H9 (cell line): ENCODE results near the gene EPS8. TPM values are rescaled to one million over a fixed set of nuclear protein-coding genes. Genes with fewer than 3 reads are reported as not detected.

Experiments used
- DNase-seq: peaks from one replicate; pipeline ENCODE4 v3.0.0-alpha.2; 2017
- H2AFZ ChIP-seq: one replicate; pipeline ENCODE4 v1.6.1; 2013; ENCODE audit warnings: mild to moderate bottlenecking, low read length, control low read depth, moderate library complexity
- H2AK5ac ChIP-seq: 2 replicates; pipeline ENCODE4 v1.6.1; 2013; ENCODE audit warnings: low read length, control low read depth, mixed read lengths; ENCODE audit not compliant: insufficient read length
- H2BK120ac ChIP-seq: one replicate; pipeline ENCODE4 v1.6.1; 2013; ENCODE audit warnings: low read depth, mild to moderate bottlenecking, low read length, control low read depth, inconsistent platforms; ENCODE audit not compliant: poor library complexity, severe bottlenecking
- H2BK12ac ChIP-seq: 2 replicates; pipeline ENCODE4 v1.6.1; 2013; ENCODE audit warnings: low read length, control low read depth, mixed read lengths, low read depth; ENCODE audit not compliant: insufficient read length
- H2BK15ac ChIP-seq: 2 replicates; pipeline ENCODE4 v1.6.1; 2013; ENCODE audit warnings: low read depth, low read length, control low read depth
- H2BK20ac ChIP-seq: one replicate; pipeline ENCODE4 v1.6.1; 2013; ENCODE audit warnings: low read depth, mild to moderate bottlenecking, low read length, control low read depth, inconsistent platforms; ENCODE audit not compliant: poor library complexity, severe bottlenecking
- H2BK5ac ChIP-seq: 2 replicates; pipeline ENCODE4 v1.6.1; 2013; ENCODE audit warnings: low read length, control low read depth, mixed read lengths; ENCODE audit not compliant: insufficient read length
- H3K14ac ChIP-seq: 2 replicates; pipeline ENCODE4 v1.6.1; 2013; ENCODE audit warnings: low read length, control low read depth; ENCODE audit not compliant: insufficient read depth
- H3K18ac ChIP-seq: 2 replicates; pipeline ENCODE4 v1.6.1; 2013; ENCODE audit warnings: low read depth, mild to moderate bottlenecking, mixed read lengths, low read length, control low read depth; ENCODE audit not compliant: insufficient read length
- H3K23ac ChIP-seq: 2 replicates; pipeline ENCODE4 v1.6.1; 2013; ENCODE audit warnings: low read length, control low read depth, mixed read lengths, low read depth; ENCODE audit not compliant: insufficient read length
- H3K23me2 ChIP-seq: 2 replicates; pipeline ENCODE4 v1.6.1; 2013; ENCODE audit warnings: low read depth, mild to moderate bottlenecking, mixed read lengths, low read length, control low read depth; ENCODE audit not compliant: insufficient read length, poor library complexity, severe bottlenecking
- H3K27ac ChIP-seq: 2 replicates; pipeline ENCODE4 v1.5.1; 2013; ENCODE audit warnings: low read length, control low read depth, mixed read lengths, low read depth; ENCODE audit not compliant: insufficient read length
- H3K27me3 ChIP-seq: 2 replicates; pipeline ENCODE4 v1.6.1; 2013; ENCODE audit warnings: low read length, control low read depth, inconsistent platforms; ENCODE audit not compliant: insufficient read depth
- H3K4ac ChIP-seq: 2 replicates; pipeline ENCODE4 v1.6.1; 2013; ENCODE audit warnings: low read depth, mild to moderate bottlenecking, control low read depth, inconsistent platforms, low read length, moderate library complexity
- H3K4me1 ChIP-seq: 2 replicates; pipeline ENCODE4 v1.6.1; 2013; ENCODE audit warnings: low read length, control low read depth, inconsistent platforms; ENCODE audit not compliant: insufficient read depth
- H3K4me2 ChIP-seq: 2 replicates; pipeline ENCODE4 v1.6.1; 2013; ENCODE audit warnings: low read length, control low read depth, mixed read lengths; ENCODE audit not compliant: insufficient read length, insufficient read depth
- H3K56ac ChIP-seq: 2 replicates; pipeline ENCODE4 v1.6.1; 2013; ENCODE audit warnings: low read depth, mild to moderate bottlenecking, mixed read lengths, low read length, control low read depth; ENCODE audit not compliant: insufficient read length
- H3K79me1 ChIP-seq: 2 replicates; pipeline ENCODE4 v1.6.1; 2013; ENCODE audit warnings: low read depth, mild to moderate bottlenecking, moderate library complexity, low read length, control low read depth, inconsistent platforms; ENCODE audit not compliant: insufficient read depth, poor library complexity, severe bottlenecking
- H3K79me2 ChIP-seq: 2 replicates; pipeline ENCODE4 v1.6.1; 2013; ENCODE audit warnings: low read length, control low read depth, inconsistent platforms; ENCODE audit not compliant: insufficient read depth
- H3K9ac ChIP-seq: 2 replicates; pipeline ENCODE4 v1.6.1; 2013; ENCODE audit warnings: low read length, control low read depth, mixed read lengths; ENCODE audit not compliant: insufficient read length; ENCODE audit errors: extremely low read depth
- H3K9me3 ChIP-seq: one replicate; pipeline ENCODE4 v1.6.1; 2013; ENCODE audit warnings: low read depth, low read length, inconsistent platforms; ENCODE audit not compliant: control insufficient read depth
- H3T11ph ChIP-seq: one replicate; pipeline ENCODE4 v1.6.1; 2013; ENCODE audit warnings: mild to moderate bottlenecking, low read length, control low read depth, inconsistent platforms
- H4K20me1 ChIP-seq: one replicate; pipeline ENCODE4 v1.6.1; 2013; ENCODE audit not compliant: control insufficient read depth, insufficient read length, insufficient read depth
- H4K5ac ChIP-seq: 2 replicates; pipeline ENCODE4 v1.6.1; 2013; ENCODE audit warnings: low read depth, mild to moderate bottlenecking, mixed read lengths, low read length, control low read depth; ENCODE audit not compliant: insufficient read length
- H4K8ac ChIP-seq: replicated peaks from 2 replicates; pipeline ENCODE4 v1.6.1; 2013; ENCODE audit warnings: low read length, control low read depth, mixed read lengths, low read depth; ENCODE audit not compliant: insufficient read length
- H4K91ac ChIP-seq: 2 replicates; pipeline ENCODE4 v1.6.1; 2013; ENCODE audit warnings: low read depth, mild to moderate bottlenecking, moderate library complexity, mixed read lengths, low read length, control low read depth; ENCODE audit not compliant: insufficient read length
- H3K27ac Mint-ChIP-seq, 3 experiments: 2 replicates in 2 of 3; 3 replicates in 1 of 3; pipeline ENCODE4 v1.8.0; 2020 to 2021; ENCODE audit warnings: mixed read lengths in 3 of 3, mild to moderate bottlenecking in 1 of 3, moderate library complexity in 1 of 3
- H3K27me3 Mint-ChIP-seq: 2 replicates; pipeline ENCODE4 v1.8.0; 2021; ENCODE audit warnings: low read depth, mild to moderate bottlenecking, moderate library complexity, mixed read lengths
- H3K36me3 Mint-ChIP-seq, 3 experiments: 2 replicates in 2 of 3; 3 replicates in 1 of 3; pipeline ENCODE4 v1.8.0; 2020 to 2021; ENCODE audit warnings: low read depth in 3 of 3, mixed read lengths in 3 of 3; ENCODE audit not compliant: insufficient read depth in 1 of 3
- H3K4me1 Mint-ChIP-seq, 2 experiments: 2 replicates each; pipeline ENCODE4 v1.8.0; 2020; ENCODE audit warnings: mixed read lengths in 2 of 2
- H3K4me3 Mint-ChIP-seq, 2 experiments: 2 replicates in 1 of 2; 3 replicates in 1 of 2; pipeline ENCODE4 v1.8.0; 2020 to 2021; ENCODE audit warnings: mild to moderate bottlenecking in 2 of 2, mixed read lengths in 2 of 2, moderate library complexity in 1 of 2
- H3K9me3 Mint-ChIP-seq, 2 experiments: 2 replicates in 1 of 2; 3 replicates in 1 of 2; pipeline ENCODE4 v1.8.0; 2020; ENCODE audit warnings: mild to moderate bottlenecking in 2 of 2, mixed read lengths in 2 of 2, moderate library complexity in 1 of 2
- CTCF ChIP-seq: fragments of 200-600 bp; sonication (generic); conservative IDR thresholded peaks from 3 replicates; pipeline ENCODE4 v1.8.0; 2021; ENCODE audit warnings: antibody characterized with exemption, mild to moderate bottlenecking
- WGBS: extraction: QIAGEN DNeasy Blood & Tissue Kit; methylation state at CpG from one replicate; pipeline ENCODE4 v1.1.7; 2013; ENCODE audit warnings: missing lambda C conversion rate, low lambda C conversion rate, mixed read lengths; ENCODE audit not compliant: insufficient read length; ENCODE audit errors: extremely low coverage; 5-methylcytosine and 5-hydroxymethylcytosine counted together
- total RNA-seq: library from RNA; stranded (reverse); gene quantifications from 2 replicates; pipeline ENCODE4 v1.2.1, GENCODE V29; 2021

Gene EPS8
- total RNA-seq, 1 experiment from 2014 or later = 2.2 TPM

DNA sequence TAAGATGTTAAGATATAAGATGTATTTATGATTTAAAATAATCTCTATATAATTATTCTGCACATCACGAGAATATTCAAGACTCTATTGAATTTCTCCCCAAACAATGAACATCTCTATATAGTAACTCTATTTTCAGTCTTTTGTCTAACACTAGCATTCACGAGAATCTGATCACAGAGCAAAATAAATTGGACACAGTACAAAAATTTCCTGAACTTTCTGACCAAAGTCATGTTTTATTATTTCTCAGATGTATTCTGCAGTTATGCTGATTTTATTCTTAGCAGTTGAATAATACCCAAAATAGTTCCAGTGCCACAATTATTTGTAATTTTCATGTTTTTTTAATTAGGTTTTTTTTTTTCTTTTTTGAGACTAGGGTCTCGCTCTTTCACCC lies 19.6 kb downstream of the EPS8 start:
- Histone ChIP-seq H3K79me2 (no peaks in the 10 kb centered on the region), H3K18ac (no peak overlapping the region), H2AFZ (no peak overlapping the region), H2AK5ac (no peak overlapping the region), H3K27ac (no peak overlapping the region), H4K91ac (no peak overlapping the region), H4K5ac (no peak overlapping the region), H4K8ac (no peak overlapping the region), H3K4ac (no peak overlapping the region), H3K9me3 (no peaks in the 10 kb centered on the region), H3T11ph (no peak overlapping the region), H3K56ac (no peak overlapping the region), H3K79me1 (no peaks in the 10 kb centered on the region), H3K4me1 (no peaks in the 10 kb centered on the region), H3K4me2 (no peak overlapping the region), H3K23me2 (no peaks in the 10 kb centered on the region), H2BK12ac (no peak overlapping the region), H2BK15ac (no peak overlapping the region), H2BK5ac (no peak overlapping the region), H2BK20ac (no peak overlapping the region), H3K27me3 (no peaks in the 10 kb centered on the region), H3K14ac (no peak overlapping the region), H3K9ac (no peak overlapping the region), H2BK120ac (no peak overlapping the region), H3K23ac (no peak overlapping the region), H4K20me1 (no peaks in the 10 kb centered on the region)
- WGBS = no CpG with 5 or more reads among the region's 3 CpGs
- H3K4me1 Mint-ChIP-seq = peaks cover 22 to 24% of the 10 kb centered on the region in 2 experiments
- DNase-seq = no peak
- no peaks in the 10 kb centered on the region for H3K36me3 Mint-ChIP-seq
- no peaks in the 10 kb centered on the region for H3K27me3 Mint-ChIP-seq
- H3K9me3 Mint-ChIP-seq = no peaks in the 10 kb centered on the region
- H3K27ac Mint-ChIP-seq = no peak overlapping the region
- no peak overlapping the region for H3K4me3 Mint-ChIP-seq
- no peak for TF ChIP-seq CTCF
